SK-N-SH treated with all-trans-retinoic acid at 6 μM for 48 hours (cell line): Measurements from ENCODE around the gene ACSL5.

Source experiments
- BACH2 ChIP-seq: fragments of 250-450 bp; sonication (Bioruptor Pico); IDR thresholded peaks from 2 replicates; pipeline ENCODE4 v1.9.0; 2021; ENCODE audit warnings: mild to moderate bottlenecking, borderline replicate concordance
- CREB5 ChIP-seq: fragments of 250-450 bp; sonication (Bioruptor Pico); IDR thresholded peaks from 2 replicates; pipeline ENCODE4 v1.5.1; 2020; ENCODE audit warnings: low read depth, mild to moderate bottlenecking, moderate library complexity
- PATZ1 ChIP-seq: fragments of 250-450 bp; sonication (Bioruptor Pico); IDR thresholded peaks from 2 replicates; pipeline ENCODE4 v1.8.0; 2020; ENCODE audit warnings: mild to moderate bottlenecking, moderate library complexity, borderline replicate concordance
- ZFP3 ChIP-seq: fragments of 250-450 bp; sonication (Bioruptor Pico); IDR thresholded peaks from 2 replicates; pipeline ENCODE4 v1.5.0; 2020; ENCODE audit warnings: mild to moderate bottlenecking, moderate library complexity

GRCh38 chr10:112367516-112367915 is 6.4 kb upstream of the ACSL5 start:
- TF ChIP-seq CREB5 (CRISPR knock-in tag) (no peak), PATZ1 (CRISPR knock-in tag) (no peak), BACH2 (no peak), ZFP3 (CRISPR knock-in tag) (no peak)
